22Rv1 (cell line): ENCODE results near the gene UGT1A5.

Source experiments
- H3K27ac ChIP-seq: fragments of 450-650 bp; 2 replicates; pipeline ENCODE4 v1.5.1; 2017
- ZFX ChIP-seq: fragments of 450-650 bp; IDR thresholded peaks from 2 replicates; pipeline ENCODE4 v1.6.1; 2017; ENCODE audit warnings: antibody characterized with exemption, borderline replicate concordance
- TF ChIP-seq, protein P1 (sequence below): fragments of 450-650 bp; IDR thresholded peaks from 2 replicates; pipeline ENCODE4 v1.5.1; 2017; ENCODE audit warnings: mild to moderate bottlenecking

UGT1A5 gene

DNA sequence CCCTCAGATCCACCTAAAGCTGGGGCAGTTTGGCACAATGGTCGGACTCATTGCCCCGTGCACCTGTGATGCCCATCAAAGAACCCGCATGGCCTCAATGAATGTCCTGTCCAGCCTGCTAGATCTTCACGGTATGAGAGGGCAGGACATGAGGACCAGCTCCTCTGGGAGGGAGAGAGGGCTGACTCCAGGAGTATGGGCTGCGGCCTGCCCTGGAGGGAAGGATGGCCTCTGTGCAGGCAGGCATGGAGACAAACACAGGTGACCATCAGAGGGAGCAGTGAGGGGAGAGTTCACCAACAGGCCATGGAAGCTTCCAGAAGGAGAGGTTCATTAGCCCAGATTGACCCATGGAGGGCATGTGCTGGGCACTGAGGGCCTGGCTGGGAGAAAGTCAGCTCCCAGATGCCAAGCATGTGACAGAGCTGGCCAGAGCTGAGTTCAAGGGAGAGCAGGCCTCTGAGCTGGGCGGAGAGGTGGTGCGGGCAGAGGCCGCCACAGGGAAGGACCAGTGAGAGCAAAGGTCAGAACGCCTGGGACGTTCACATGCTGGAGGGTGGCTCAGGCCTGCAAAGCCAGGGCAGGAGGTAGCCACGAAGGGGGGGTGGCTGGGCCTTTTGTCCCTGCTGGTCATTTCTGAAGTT, 105.4 kb downstream of the UGT1A5 start:
- TF ChIP-seq, protein P1, sequence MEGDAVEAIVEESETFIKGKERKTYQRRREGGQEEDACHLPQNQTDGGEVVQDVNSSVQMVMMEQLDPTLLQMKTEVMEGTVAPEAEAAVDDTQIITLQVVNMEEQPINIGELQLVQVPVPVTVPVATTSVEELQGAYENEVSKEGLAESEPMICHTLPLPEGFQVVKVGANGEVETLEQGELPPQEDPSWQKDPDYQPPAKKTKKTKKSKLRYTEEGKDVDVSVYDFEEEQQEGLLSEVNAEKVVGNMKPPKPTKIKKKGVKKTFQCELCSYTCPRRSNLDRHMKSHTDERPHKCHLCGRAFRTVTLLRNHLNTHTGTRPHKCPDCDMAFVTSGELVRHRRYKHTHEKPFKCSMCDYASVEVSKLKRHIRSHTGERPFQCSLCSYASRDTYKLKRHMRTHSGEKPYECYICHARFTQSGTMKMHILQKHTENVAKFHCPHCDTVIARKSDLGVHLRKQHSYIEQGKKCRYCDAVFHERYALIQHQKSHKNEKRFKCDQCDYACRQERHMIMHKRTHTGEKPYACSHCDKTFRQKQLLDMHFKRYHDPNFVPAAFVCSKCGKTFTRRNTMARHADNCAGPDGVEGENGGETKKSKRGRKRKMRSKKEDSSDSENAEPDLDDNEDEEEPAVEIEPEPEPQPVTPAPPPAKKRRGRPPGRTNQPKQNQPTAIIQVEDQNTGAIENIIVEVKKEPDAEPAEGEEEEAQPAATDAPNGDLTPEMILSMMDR: no peak
- no peak for TF ChIP-seq ZFX
- H3K27ac ChIP-seq: no peak overlapping the region

DNA sequence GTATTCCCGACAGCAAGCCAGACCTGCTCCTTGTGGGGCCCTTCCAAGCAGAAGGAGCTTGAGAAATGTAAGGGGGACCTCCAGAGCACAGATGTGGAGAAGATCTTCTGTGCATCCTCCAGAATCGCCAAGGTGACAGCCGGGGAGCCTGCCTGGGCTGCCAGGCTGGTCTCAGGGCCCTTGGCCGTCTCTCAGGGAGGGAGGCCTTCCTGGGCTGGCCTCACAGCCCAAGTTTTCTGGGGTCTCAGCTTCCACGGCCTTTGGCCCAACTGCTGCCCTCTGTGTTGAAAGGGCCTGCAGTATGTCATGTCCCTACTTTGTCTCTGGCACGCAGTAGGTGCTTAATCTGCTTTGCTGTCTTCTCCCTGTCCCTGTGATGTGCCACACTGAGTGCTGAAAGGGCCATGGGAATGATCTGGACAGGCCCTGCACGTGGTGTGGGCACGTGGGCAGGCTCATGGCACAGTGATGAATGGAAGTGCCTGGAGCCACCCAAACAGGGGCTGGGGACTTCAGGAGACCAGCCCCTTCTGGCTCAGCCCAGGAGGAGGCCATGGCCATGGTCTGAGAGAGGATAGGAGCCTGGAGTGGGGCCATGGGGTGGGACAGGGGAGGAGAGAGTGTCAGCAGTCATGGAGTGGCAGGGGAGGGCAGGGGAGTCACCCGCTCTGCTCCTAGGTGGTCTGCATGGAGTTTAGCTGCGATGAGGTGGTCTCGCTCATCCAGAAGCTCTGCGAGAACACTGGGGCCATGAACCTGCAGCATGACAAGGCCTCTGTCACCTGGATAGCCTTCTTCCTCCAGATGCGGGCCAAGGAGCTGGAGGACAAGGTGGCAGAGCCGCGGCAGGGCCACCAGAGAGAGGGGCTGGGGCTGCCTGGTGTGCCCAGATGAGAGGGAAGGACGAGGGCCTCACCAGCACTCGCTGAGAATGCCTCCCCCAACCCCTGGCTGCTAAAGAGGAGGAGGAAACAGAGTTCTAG, 106.2 kb downstream of the UGT1A5 start:
- no peak overlapping the region for H3K27ac ChIP-seq
- TF ChIP-seq, protein P1: no peak

DNA sequence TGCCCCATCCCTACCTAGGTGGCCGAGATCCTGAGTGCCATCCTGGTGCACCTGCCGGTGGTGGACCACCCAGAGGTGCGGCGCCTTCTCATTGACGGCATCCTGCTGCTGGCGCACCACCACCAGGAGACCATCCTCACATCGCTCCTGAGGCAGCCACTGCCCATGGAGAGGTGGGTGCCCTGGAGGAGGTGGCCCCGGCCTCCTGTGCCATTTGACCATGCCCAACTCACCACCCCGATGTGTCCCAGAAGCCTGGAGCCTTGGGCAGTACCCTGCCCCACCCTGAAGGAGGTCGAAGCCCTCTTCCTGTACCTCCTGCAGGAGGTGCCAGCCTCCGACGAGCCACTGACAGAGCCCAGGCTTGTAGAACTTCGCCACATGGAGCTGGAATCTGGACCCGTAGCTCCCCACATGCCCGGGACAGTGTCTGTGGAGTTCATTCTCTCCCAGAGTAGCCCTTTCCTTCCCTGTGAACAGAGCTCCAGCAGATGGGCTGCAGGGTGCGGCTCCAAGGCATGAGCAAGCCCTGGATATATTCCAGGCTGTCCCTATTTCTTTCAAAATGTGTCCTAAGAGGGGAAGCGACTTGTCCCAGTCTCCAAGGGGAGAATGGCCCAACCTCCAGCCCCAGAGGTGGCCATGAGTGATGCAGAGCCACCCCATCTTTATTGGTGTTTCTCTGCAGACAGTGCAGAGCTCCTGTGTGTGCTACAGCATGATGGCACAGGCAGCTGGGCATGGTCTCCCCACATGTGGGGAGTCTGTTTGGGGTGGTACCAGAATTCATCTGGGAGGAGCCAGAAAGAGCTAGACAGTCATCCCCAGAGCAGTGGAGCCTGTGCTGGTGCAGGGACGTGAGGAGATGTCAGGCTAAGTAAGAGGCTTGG, 107.4 kb downstream of the UGT1A5 start:
- no peak overlapping the region for H3K27ac ChIP-seq
- TF ChIP-seq ZFX: no peak
- TF ChIP-seq, protein P1: no peak

DNA sequence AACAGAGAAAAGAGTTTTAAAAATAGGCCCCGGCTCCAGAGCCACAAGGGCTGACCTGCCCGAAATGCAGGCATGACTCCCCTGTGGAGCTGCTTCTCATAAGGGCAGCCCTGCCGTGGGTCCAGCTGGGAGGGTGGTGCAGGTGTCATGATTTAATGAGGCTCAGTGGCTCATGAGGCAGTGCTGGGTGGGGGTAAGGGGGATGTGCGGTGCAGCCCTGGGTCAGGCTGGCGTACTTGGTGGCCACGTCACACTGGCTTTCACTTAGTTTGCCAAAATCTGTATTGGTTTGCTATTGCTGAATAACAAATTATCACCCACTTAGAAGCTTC, 108.0 kb downstream of the UGT1A5 start:
- TF ChIP-seq, protein P1: no peak
- TF ChIP-seq ZFX: no peak
- H3K27ac ChIP-seq: no peak overlapping the region

DNA sequence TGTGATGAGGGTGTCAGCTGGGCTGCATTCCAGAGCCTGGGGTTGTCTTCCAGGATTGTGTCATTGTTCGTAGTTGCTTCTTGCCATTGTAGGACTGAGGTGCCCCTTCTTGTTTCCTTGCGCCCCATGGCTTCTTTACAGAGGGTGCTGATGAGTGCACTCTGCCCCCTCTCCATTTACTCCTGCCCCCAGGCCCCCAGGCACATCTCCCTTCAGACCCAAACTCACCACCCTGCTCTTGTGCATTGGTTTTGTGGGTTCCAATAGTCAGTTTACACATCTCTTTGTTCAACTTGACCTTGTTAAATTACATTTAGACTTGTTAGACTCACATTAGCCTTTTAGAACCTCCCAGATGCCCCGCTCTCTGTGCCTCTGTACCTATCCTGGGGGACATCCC, 108.5 kb downstream of the UGT1A5 start:
- no peak for TF ChIP-seq ZFX
- TF ChIP-seq, protein P1: no peak
- no peak overlapping the region for H3K27ac ChIP-seq

DNA sequence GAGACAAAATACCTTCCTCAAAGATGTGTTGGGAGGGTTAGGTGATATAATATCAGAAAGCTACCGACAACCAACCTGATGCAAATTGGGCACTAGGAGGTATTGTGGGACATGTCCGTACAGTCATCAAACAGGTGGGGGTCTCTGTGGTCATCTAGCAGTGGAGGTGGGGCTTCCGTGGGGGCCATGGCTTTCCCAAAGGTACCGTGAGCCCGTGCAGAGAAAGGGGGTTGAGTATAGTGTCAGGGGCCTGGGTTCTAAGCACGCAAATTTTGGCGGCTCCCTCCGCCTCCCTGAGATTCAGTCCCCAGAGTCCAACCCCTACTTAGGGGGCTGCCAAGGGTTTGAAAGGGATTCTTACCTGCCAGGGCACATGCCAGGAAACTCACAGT, 109.0 kb downstream of the UGT1A5 start:
- no peak overlapping the region for H3K27ac ChIP-seq
- TF ChIP-seq ZFX: no peak
- TF ChIP-seq, protein P1: no peak
